Superior temporal gyrus (tissue), 1 donor: Measurements from ENCODE around the gene JAM3.
"Not testable (repeated sequence)": the region's sequence is repeated elsewhere in the genome, so short reads cannot be mapped to it uniquely, and the experiment has no call there.

ENCODE experiments used
- DNase-seq: peaks from one replicate; pipeline ENCODE4 v3.0.0-alpha.2; 2016; ENCODE audit errors: extremely low spot score

JAM3 gene

DNA sequence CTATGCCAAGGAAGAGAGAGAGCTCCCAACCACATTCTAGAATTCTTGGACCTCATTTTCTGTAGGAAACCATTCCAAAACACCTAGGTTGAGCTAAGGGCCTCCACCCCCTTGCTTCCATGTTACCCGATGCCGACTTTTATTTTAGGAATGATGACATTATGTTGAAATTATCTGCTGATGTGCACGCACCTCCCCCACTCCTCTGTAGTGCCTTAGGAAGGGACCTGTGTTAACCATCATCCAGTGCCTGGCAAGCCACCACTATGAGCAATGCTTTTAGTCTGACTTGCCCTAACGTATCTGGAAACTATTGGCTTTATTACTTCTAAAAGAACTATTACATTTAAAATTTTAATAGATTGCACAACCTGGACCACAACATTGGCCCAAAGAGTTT lies 112.8 kb downstream of the JAM3 start:
- DNase-seq = no peak

DNA sequence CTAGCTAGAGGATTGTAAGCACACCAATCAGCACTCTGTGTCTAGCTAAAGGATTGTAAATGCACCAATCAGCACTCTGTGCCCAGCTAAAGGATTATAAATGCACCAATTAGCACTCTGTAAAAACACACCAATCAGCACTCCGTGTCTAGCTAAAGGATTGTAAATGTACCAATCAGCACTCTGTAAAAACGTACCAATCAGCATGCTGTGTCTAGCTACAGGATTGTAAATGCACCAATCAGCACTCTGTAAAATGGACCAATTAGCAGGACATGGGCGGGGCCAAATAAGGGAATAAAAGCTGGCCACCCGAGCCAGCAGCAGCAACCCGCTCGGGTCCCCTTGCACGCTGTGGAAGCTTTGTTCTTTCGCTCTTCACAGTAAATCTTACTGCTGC lies 119.2 kb downstream of the JAM3 start:
- not testable (repeated sequence) for DNase-seq

DNA sequence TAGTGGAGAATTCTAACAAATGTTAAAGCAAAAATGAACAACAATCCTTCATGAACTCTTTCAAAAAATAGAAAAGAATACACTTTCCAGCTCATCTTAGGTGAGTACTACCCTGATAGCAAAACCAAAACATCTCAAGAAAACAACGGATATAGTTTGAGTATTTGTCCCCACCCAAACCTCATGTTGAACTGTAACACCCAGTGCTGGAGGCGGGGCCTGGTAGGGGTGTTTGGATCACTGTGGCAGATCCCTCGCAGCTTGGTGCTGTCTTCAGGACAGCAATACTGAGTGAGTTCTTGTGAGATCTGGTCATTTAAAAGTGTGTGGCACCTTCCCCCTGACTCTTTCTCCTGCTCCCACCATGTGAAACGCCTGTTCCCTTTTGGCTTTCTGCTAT lies 127.9 kb downstream of the JAM3 start:
- no peak for DNase-seq

DNA sequence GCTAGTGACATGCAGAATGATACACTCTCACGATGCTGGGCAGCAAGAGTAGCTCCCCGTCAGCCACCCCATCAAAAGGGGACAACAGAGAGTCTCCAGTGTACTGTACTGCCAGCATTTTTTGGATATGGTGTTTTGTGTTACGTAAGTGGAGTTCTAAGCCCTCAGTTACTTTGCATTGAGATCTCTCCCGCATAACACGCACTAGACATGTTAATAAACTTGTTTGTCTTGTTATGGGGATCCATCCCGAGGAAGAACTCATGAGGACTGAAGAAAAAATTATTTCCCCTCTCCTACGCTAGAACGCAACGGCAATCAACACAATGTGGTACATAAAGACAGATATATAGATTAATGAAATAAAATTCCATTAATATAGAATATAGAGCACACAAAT lies 130.7 kb downstream of the JAM3 start:
- no peak for DNase-seq

DNA sequence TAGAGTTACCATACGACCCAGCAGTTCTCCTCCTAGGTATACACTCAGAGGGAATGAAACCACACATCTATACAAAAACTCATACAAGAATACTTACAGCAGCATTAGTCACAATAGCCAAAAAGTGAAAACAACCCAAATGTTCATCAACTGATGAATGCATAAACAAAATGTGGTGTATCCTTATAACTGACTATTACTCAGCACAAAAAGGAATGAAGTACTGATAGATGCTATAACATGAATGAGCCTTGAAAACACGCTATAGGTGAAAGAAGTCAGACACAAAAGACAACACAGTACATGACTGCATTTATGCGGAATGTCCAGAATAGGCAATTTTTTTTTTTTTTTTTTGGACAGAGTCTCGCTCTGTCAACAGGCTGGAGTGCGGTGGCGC lies 131.8 kb downstream of the JAM3 start:
- no peak for DNase-seq
